HepG2 (cell line): ENCODE results near the gene IPCEF1. TPM values are rescaled to one million over a fixed set of nuclear protein-coding genes. Genes with fewer than 3 reads are reported as not detected.

ENCODE experiments used
- ATAC-seq: fragments of 200-7000 bp; cut with Tn5 transposase; 3 replicates; pipeline ENCODE4 v1.9.1; 2020; ENCODE audit warnings: mild to moderate bottlenecking, moderate library complexity
- BruUV-seq: library from RNA; stranded (reverse); fragments of 400-500 nt; replicated peaks from 2 replicates; lab custom pipeline; 2021; lab: Mats Ljungman, UMichigan
- CTCF ChIA-PET: fragments of 300-600 bp; formaldehyde crosslinking; extraction: SDS; loops from one replicate; lab custom pipeline; 2021; ENCODE audit warnings: low total read pairs, inconsistent platforms, low intra/inter-chr PET ratio; lab: Yijun Ruan, JAX
- POLR2A ChIA-PET: fragments of 350-600 bp; sonication (Branson Sonifier 250); formaldehyde crosslinking; loops from one replicate; lab custom pipeline; 2020; ENCODE audit warnings: antibody characterized with exemption, inconsistent platforms; lab: Yijun Ruan, JAX
- DNase-seq: peaks from one replicate; pipeline ENCODE4 v3.0.0-alpha.2; 2015; ENCODE audit warnings: low spot score
- FAIRE-seq: peaks from 3 replicates; lab custom pipeline; 2011; peaks lifted over from hg19 to GRCh38; lab: Jason Lieb, UNC
- H2AFZ ChIP-seq: one replicate; pipeline ENCODE4 v1.6.1; 2011; ENCODE audit warnings: low read length, inconsistent platforms
- H3K27ac ChIP-seq: fragments of 300-600 bp; 3 replicates; pipeline ENCODE4 v1.8.0; 2011; ENCODE audit warnings: mixed run types, mild to moderate bottlenecking, mixed read lengths, low read length, inconsistent platforms; ENCODE audit not compliant: insufficient read depth; ENCODE audit errors: extremely low read length
- H3K27me3 ChIP-seq, 2 experiments: fragments of 200-600 bp in 1 of 2; 2 replicates in 1 of 2; 3 replicates in 1 of 2; pipeline versions ENCODE4 v1.6.0 to v1.8.0; 2011; ENCODE audit warnings: low read length in 2 of 2, mild to moderate bottlenecking in 2 of 2, moderate library complexity in 2 of 2, inconsistent platforms in 1 of 2; ENCODE audit not compliant: insufficient read depth in 2 of 2, control insufficient read depth in 1 of 2
- H3K36me3 ChIP-seq, 2 experiments: fragments of 200-600 bp in 1 of 2; replicated peaks in 1 of 2; 2 replicates in 1 of 2; 3 replicates in 1 of 2; pipeline versions ENCODE4 v1.5.1 to v1.8.0; 2011; ENCODE audit warnings: low read length in 2 of 2, inconsistent platforms in 1 of 2; ENCODE audit not compliant: insufficient read depth in 2 of 2, control insufficient read depth in 1 of 2
- H3K4me1 ChIP-seq: 2 replicates; pipeline ENCODE4 v1.5.1; 2012; ENCODE audit warnings: low read length, inconsistent platforms; ENCODE audit not compliant: insufficient read depth
- H3K4me2 ChIP-seq: 2 replicates; pipeline ENCODE4 v1.6.0; 2011; ENCODE audit warnings: low read depth, low read length, inconsistent platforms
- H3K4me3 ChIP-seq, 3 experiments: fragments of 200-600 bp in 1 of 3; sonication (generic), shearing (Covaris generic) in 1 of 3; replicated peaks in 1 of 3; 2 replicates each; pipeline ENCODE4 v1.5.1; 2011 to 2016; ENCODE audit warnings: low read length in 3 of 3, inconsistent platforms in 2 of 3, low read depth in 2 of 3, mild to moderate bottlenecking in 2 of 3, control low read depth in 1 of 3, mixed read lengths in 1 of 3; ENCODE audit not compliant: insufficient read depth in 1 of 3
- H3K79me2 ChIP-seq: one replicate; pipeline ENCODE4 v1.6.1; 2011; ENCODE audit warnings: low read length, inconsistent platforms; ENCODE audit not compliant: insufficient read depth
- H3K9ac ChIP-seq: 2 replicates; pipeline ENCODE4 v1.6.0; 2011; ENCODE audit warnings: mild to moderate bottlenecking, low read depth, low read length, inconsistent platforms; ENCODE audit not compliant: insufficient read depth
- H3K9me3 ChIP-seq: 2 replicates; pipeline ENCODE4 v1.5.1; 2012; ENCODE audit warnings: mild to moderate bottlenecking, low read length
- H4K20me1 ChIP-seq: 2 replicates; pipeline ENCODE4 v1.6.0; 2011; ENCODE audit warnings: inconsistent platforms, mild to moderate bottlenecking, low read length, moderate library complexity; ENCODE audit not compliant: insufficient read depth
- AGO1 ChIP-seq: fragments of 200-400 bp; formaldehyde crosslinking; IDR thresholded peaks from 2 replicates; pipeline ENCODE4 v1.6.1; 2017; ENCODE audit warnings: mild to moderate bottlenecking, low read depth, low read length, moderate library complexity; ENCODE audit not compliant: poor library complexity, severe bottlenecking
- CBX2 ChIP-seq, 2 experiments: fragments of 200-600 bp in 1 of 2; sonication (generic); formaldehyde crosslinking in 1 of 2; IDR thresholded peaks; 2 replicates each; pipeline versions ENCODE4 v1.7.0 to v1.8.1; 2018 to 2022; ENCODE audit warnings: low read depth in 2 of 2, low read length in 1 of 2, mild to moderate bottlenecking in 1 of 2, missing genetic modification reagents in 1 of 2
- KAT8 ChIP-seq: IDR thresholded peaks from 2 replicates; pipeline ENCODE4 v1.6.1; 2016; ENCODE audit warnings: missing genetic modification reagents, missing compliant biosample characterization
- NCOA5 ChIP-seq: sonication (generic); formaldehyde crosslinking; IDR thresholded peaks from 2 replicates; pipeline ENCODE4 v1.4.0; 2020; ENCODE audit warnings: missing genetic modification reagents
- TCF7L2 ChIP-seq: IDR thresholded peaks from 2 replicates; pipeline ENCODE4 v1.6.1; 2011; ENCODE audit warnings: mild to moderate bottlenecking, low read depth, low read length, moderate library complexity
- THYN1 ChIP-seq: sonication (generic); formaldehyde crosslinking; IDR thresholded peaks from 2 replicates; pipeline ENCODE4 v1.8.1; 2023; ENCODE audit warnings: low read depth, mild to moderate bottlenecking, moderate library complexity, missing genetic modification reagents, borderline replicate concordance
- ZNF234 ChIP-seq: sonication (generic); formaldehyde crosslinking; conservative IDR thresholded peaks from 2 replicates; pipeline ENCODE4 v1.5.1; 2020; ENCODE audit warnings: mild to moderate bottlenecking, missing genetic modification reagents
- ZNF3 ChIP-seq: IDR thresholded peaks from 2 replicates; pipeline ENCODE4 v1.7.0; 2017; ENCODE audit warnings: inconsistent platforms
- ZNF382 ChIP-seq: sonication (generic); formaldehyde crosslinking; IDR thresholded peaks from 2 replicates; pipeline ENCODE4 v1.5.0; 2020; ENCODE audit warnings: missing genetic modification reagents, mild to moderate bottlenecking, borderline replicate concordance
- ZNF557 ChIP-seq: sonication (generic); formaldehyde crosslinking; IDR thresholded peaks from 2 replicates; pipeline ENCODE4 v1.4.0; 2020; ENCODE audit warnings: missing genetic modification reagents
- ZNF572 ChIP-seq: sonication (generic); formaldehyde crosslinking; IDR thresholded peaks from 2 replicates; pipeline ENCODE4 v1.5.1; 2020; ENCODE audit warnings: mild to moderate bottlenecking, missing genetic modification reagents
- WGBS: methylation state at CpG from one replicate; pipeline ENCODE4 v1.1.6; 2017; ENCODE audit warnings: low lambda C conversion rate; 5-methylcytosine and 5-hydroxymethylcytosine counted together
- in situ Hi-C: cut with HindIII; loops from 2 replicates; pipeline ENCODE4 v1.10.0; 2017; ENCODE audit warnings: low pct_unique_long_range_greater_than_20kb; ENCODE audit not compliant: extremely low pct_ligation_motif_present
- intact Hi-C: fragments of 100-400 bp; cut with micrococcal nuclease; formaldehyde crosslinking; loops from one replicate; pipeline ENCODE4 v1.10.0; 2022; ENCODE audit not compliant: unreplicated experiment
- polyA plus RNA-seq, 8 experiments: library from polyadenylated mRNA; depleted of rRNA in 3 of 8; stranded (reverse) in 7 of 8; unstranded in 1 of 8; fragments of >200 nt; fragmentation: Illumina TruSeq in 4 of 8; extraction: Trizol in 4 of 8; gene quantifications; 2 replicates each; pipeline versions ENCODE4 v1.2.1 to v1.2.3, GENCODE V29; 2011 to 2016; ENCODE audit warnings: low read depth in 4 of 8, missing spikeins in 1 of 8, mixed read lengths in 1 of 8; ENCODE audit not compliant: insufficient read depth in 1 of 8
- total RNA-seq, 5 experiments: library from RNA; depleted of rRNA; stranded (reverse); fragments of >200 nt; fragmentation: Illumina TruSeq; extraction: Trizol; gene quantifications; 2 replicates each; pipeline ENCODE4 v1.2.3, GENCODE V29; 2016; ENCODE audit warnings: low read depth in 1 of 5
- TF ChIP-seq, protein P1 (sequence below): sonication (generic); formaldehyde crosslinking; IDR thresholded peaks from 2 replicates; pipeline ENCODE4 v1.4.0; 2020; ENCODE audit warnings: missing genetic modification reagents
- TF ChIP-seq, protein P2 (sequence below): sonication (generic); formaldehyde crosslinking; IDR thresholded peaks from 2 replicates; pipeline ENCODE4 v1.4.0; 2020; ENCODE audit warnings: mild to moderate bottlenecking, missing genetic modification reagents
- TF ChIP-seq, protein P3 (sequence below): sonication (generic); formaldehyde crosslinking; IDR thresholded peaks from 2 replicates; pipeline ENCODE4 v1.8.0; 2022; ENCODE audit warnings: low read depth, missing genetic modification reagents
- TF ChIP-seq, protein P4 (sequence below): sonication (generic); formaldehyde crosslinking; IDR thresholded peaks from 2 replicates; pipeline ENCODE4 v1.5.0; 2020; ENCODE audit warnings: missing genetic modification reagents, mild to moderate bottlenecking, borderline replicate concordance

IPCEF1 gene
- total and polyA plus RNA-seq, 2 of the 13 experiments (the other 11 are each of a cell fraction or from before 2014, with no cell fraction given): 0.03 TPM; not detected in 1

DNA sequence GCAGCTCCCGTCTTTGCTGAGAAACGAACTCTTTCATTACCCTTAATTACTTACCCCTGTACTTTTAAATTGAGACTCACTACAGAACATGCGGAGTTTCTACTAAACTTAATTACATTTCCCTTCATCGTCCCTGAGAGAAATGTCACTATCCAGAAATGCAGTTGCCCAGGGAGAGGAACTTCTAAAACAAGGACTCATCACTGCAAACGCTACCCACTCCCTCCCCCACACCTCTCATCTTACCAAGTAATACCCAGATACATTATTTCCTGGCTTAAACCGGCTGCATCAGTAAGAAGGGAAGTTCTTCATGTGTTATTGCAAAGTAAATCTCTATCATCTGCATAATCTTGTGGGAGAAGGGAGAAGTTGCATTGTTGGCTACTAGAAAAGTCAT lies 138.3 kb downstream of the IPCEF1 start:
- POLR2A ChIA-PET: no interaction called here
- in situ Hi-C loops: no loop called here

More for the DNA sequence above, 138.3 kb downstream of the IPCEF1 start:
- Histone ChIP-seq H3K4me1 (no peaks in the 10 kb centered on the region), H3K4me2 (no peak overlapping the region), H3K27ac (no peak overlapping the region), H3K4me3 (no peak overlapping the region)
- ATAC-seq: no peak
- TF ChIP-seq KAT8 (CRISPR knock-in tag) (no peak), ZNF382 (CRISPR knock-in tag) (no peak), THYN1 (no peak), ZNF3 (no peak), ZNF572 (CRISPR knock-in tag) (no peak), TCF7L2 (no peak), CBX2 (IDR thresholded peaks at IDR 0.05; ENCODE audit: low read depth, low read length) (no peak), CBX2 (CRISPR knock-in tag; IDR thresholded peaks at IDR 0.05; ENCODE audit: low read depth) (no peak), ZNF234 (CRISPR knock-in tag) (no peak), ZNF557 (CRISPR knock-in tag) (no peak), AGO1 (no peak), NCOA5 (CRISPR knock-in tag) (no peak)
- TF ChIP-seq, protein P1, sequence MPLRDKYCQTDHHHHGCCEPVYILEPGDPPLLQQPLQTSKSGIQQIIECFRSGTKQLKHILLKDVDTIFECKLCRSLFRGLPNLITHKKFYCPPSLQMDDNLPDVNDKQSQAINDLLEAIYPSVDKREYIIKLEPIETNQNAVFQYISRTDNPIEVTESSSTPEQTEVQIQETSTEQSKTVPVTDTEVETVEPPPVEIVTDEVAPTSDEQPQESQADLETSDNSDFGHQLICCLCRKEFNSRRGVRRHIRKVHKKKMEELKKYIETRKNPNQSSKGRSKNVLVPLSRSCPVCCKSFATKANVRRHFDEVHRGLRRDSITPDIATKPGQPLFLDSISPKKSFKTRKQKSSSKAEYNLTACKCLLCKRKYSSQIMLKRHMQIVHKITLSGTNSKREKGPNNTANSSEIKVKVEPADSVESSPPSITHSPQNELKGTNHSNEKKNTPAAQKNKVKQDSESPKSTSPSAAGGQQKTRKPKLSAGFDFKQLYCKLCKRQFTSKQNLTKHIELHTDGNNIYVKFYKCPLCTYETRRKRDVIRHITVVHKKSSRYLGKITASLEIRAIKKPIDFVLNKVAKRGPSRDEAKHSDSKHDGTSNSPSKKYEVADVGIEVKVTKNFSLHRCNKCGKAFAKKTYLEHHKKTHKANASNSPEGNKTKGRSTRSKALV: no peak
- TF ChIP-seq, protein P2, sequence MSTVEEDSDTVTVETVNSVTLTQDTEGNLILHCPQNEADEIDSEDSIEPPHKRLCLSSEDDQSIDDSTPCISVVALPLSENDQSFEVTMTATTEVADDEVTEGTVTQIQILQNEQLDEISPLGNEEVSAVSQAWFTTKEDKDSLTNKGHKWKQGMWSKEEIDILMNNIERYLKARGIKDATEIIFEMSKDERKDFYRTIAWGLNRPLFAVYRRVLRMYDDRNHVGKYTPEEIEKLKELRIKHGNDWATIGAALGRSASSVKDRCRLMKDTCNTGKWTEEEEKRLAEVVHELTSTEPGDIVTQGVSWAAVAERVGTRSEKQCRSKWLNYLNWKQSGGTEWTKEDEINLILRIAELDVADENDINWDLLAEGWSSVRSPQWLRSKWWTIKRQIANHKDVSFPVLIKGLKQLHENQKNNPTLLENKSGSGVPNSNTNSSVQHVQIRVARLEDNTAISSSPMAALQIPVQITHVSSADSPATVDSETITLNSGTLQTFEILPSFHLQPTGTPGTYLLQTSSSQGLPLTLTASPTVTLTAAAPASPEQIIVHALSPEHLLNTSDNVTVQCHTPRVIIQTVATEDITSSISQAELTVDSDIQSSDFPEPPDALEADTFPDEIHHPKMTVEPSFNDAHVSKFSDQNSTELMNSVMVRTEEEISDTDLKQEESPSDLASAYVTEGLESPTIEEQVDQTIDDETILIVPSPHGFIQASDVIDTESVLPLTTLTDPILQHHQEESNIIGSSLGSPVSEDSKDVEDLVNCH (CRISPR knock-in tag): no peak
- TF ChIP-seq, protein P3, sequence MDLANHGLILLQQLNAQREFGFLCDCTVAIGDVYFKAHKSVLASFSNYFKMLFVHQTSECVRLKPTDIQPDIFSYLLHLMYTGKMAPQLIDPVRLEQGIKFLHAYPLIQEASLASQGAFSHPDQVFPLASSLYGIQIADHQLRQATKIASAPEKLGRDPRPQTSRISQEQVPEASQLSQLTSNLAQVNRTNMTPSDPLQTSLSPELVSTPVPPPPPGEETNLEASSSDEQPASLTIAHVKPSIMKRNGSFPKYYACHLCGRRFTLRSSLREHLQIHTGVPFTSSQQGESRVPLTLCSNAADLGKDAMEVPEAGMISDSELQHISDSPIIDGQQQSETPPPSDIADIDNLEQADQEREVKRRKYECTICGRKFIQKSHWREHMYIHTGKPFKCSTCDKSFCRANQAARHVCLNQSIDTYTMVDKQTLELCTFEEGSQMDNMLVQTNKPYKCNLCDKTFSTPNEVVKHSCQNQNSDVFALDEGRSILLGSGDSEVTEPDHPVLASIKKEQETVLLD (CRISPR knock-in tag): no peak
- TF ChIP-seq, protein P4, sequence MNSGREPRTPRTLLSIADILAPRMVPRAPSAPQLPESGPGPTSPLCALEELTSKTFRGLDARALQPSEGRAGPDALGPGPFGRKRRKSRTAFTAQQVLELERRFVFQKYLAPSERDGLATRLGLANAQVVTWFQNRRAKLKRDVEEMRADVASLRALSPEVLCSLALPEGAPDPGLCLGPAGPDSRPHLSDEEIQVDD: no peak
- TF ChIP-seq, all 625 proteins: peak for 0
- Histone ChIP-seq H3K9ac (no peak overlapping the region), H4K20me1 (no peaks in the 10 kb centered on the region), H3K27me3 (peaks cover 0 to 15% of the 10 kb centered on the region in 2 experiments; a peak in 2 of 5 replicates), H3K36me3 (no peaks in the 10 kb centered on the region), H3K79me2 (no peaks in the 10 kb centered on the region), H2AFZ (no peak overlapping the region), H3K9me3 (no peaks in the 10 kb centered on the region)
- DNase-seq (no peak), FAIRE-seq (no peak)
- intact Hi-C loops: no loop called here
- WGBS: 13% methylated on average over 6 of the region's 6 CpGs
- CTCF ChIA-PET: no interaction called here
- BruUV-seq: no TSS peak
